Measurements from ENCODE around the gene EPHX1.
"Not testable (repeated sequence)": the region's sequence is repeated elsewhere in the genome, so short reads cannot be mapped to it uniquely, and the experiment has no call there.

EPHX1 gene

GRCh38 chr1:225794954-225795353 lies 15.0 kb upstream of the EPHX1 start:
- no peaks in the 10 kb centered on the region for H4K20me1 ChIP-seq (ENCODE audit: insufficient read depth, low read length)
- H3K9me3 ChIP-seq (ENCODE audit: insufficient read depth, low read length) = peaks cover 20% of the 10 kb centered on the region
- H3K27ac ChIP-seq (ENCODE audit: low read length) = no peak overlapping the region

GRCh38 chr1:225796097-225796496 lies 13.8 kb upstream of the EPHX1 start:
- H3K27me3 ChIP-seq (ENCODE audit: low read depth, low read length); H3K27ac ChIP-seq (ENCODE audit: low read length); H3K4me3 ChIP-seq (ENCODE audit: low read length); H3K79me2 ChIP-seq (ENCODE audit: low read length); H3K9ac ChIP-seq (ENCODE audit: low read length); H3K4me2 ChIP-seq (ENCODE audit: low read length); H3K4me1 ChIP-seq (ENCODE audit: low read length); H4K20me1 ChIP-seq (ENCODE audit: insufficient read depth, low read length); H2AFZ ChIP-seq (ENCODE audit: low read depth, low read length): not testable (repeated sequence)
- peaks cover 36% of the 10 kb centered on the region for H3K36me3 ChIP-seq (replicated peaks; ENCODE audit: low read depth, low read length)
- H3K9me3 ChIP-seq (ENCODE audit: insufficient read depth, low read length) = peaks cover 15% of the 10 kb centered on the region

More at GRCh38 chr1:225794954-225795353, 15.0 kb upstream of the EPHX1 start:
- Histone ChIP-seq H3K4me2 (ENCODE audit: low read length) (no peak overlapping the region), H3K36me3 (replicated peaks; ENCODE audit: low read depth, low read length) (peaks cover 45% of the 10 kb centered on the region), H2AFZ (ENCODE audit: low read depth, low read length) (no peak overlapping the region), H3K4me3 (ENCODE audit: low read length) (no peak overlapping the region), H3K4me1 (ENCODE audit: low read length) (no peaks in the 10 kb centered on the region), H3K79me2 (ENCODE audit: low read length) (peaks cover 4% of the 10 kb centered on the region; the same call in 1 of the 2 replicates), H3K9ac (ENCODE audit: low read length) (no peak overlapping the region), H3K27me3 (ENCODE audit: low read depth, low read length) (no peaks in the 10 kb centered on the region)
- no peak for TF ChIP-seq CTCF (IDR thresholded peaks at IDR 0.05; ENCODE audit: low read depth, low read length)
- TF ChIP-seq EZH2phosphoT487 (IDR thresholded peaks at IDR 0.05; ENCODE audit: low read depth) = no peak

- H3K4me2 ChIP-seq (ENCODE audit: low read length); H4K20me1 ChIP-seq (ENCODE audit: insufficient read depth, low read length); H3K4me3 ChIP-seq (ENCODE audit: low read length); H3K27ac ChIP-seq (ENCODE audit: low read length); H3K4me1 ChIP-seq (ENCODE audit: low read length); H3K27me3 ChIP-seq (ENCODE audit: low read depth, low read length); H3K79me2 ChIP-seq (ENCODE audit: low read length); H3K9me3 ChIP-seq (ENCODE audit: insufficient read depth, low read length); H2AFZ ChIP-seq (ENCODE audit: low read depth, low read length); H3K36me3 ChIP-seq (replicated peaks; ENCODE audit: low read depth, low read length); H3K9ac ChIP-seq (ENCODE audit: low read length): not testable (repeated sequence)
Measured at GRCh38 chr1:225801146-225801545, 8.8 kb upstream of the EPHX1 start.

GRCh38 chr1:225806249-225806648 lies 3.7 kb upstream of the EPHX1 start:
- H3K36me3 ChIP-seq (replicated peaks; ENCODE audit: low read depth, low read length) = no peaks in the 10 kb centered on the region

GRCh38 chr1:225806736-225807135 lies 3.2 kb upstream of the EPHX1 start:
- H3K36me3 ChIP-seq (replicated peaks; ENCODE audit: low read depth, low read length); H4K20me1 ChIP-seq (ENCODE audit: insufficient read depth, low read length); H3K9me3 ChIP-seq (ENCODE audit: insufficient read depth, low read length); H3K27ac ChIP-seq (ENCODE audit: low read length); H3K4me3 ChIP-seq (ENCODE audit: low read length); H3K9ac ChIP-seq (ENCODE audit: low read length); H3K79me2 ChIP-seq (ENCODE audit: low read length); H2AFZ ChIP-seq (ENCODE audit: low read depth, low read length); H3K27me3 ChIP-seq (ENCODE audit: low read depth, low read length); H3K4me2 ChIP-seq (ENCODE audit: low read length); H3K4me1 ChIP-seq (ENCODE audit: low read length): not testable (repeated sequence)

More at GRCh38 chr1:225806249-225806648, 3.7 kb upstream of the EPHX1 start:
- Histone ChIP-seq H2AFZ (ENCODE audit: low read depth, low read length) (no peak overlapping the region), H3K79me2 (ENCODE audit: low read length) (no peaks in the 10 kb centered on the region), H3K4me1 (ENCODE audit: low read length) (peaks cover 7% of the 10 kb centered on the region), H4K20me1 (ENCODE audit: insufficient read depth, low read length) (no peaks in the 10 kb centered on the region), H3K4me2 (ENCODE audit: low read length) (no peak overlapping the region), H3K4me3 (ENCODE audit: low read length) (no peak overlapping the region), H3K27me3 (ENCODE audit: low read depth, low read length) (no peaks in the 10 kb centered on the region), H3K27ac (ENCODE audit: low read length) (no peak overlapping the region), H3K9me3 (ENCODE audit: insufficient read depth, low read length) (no peaks in the 10 kb centered on the region), H3K9ac (ENCODE audit: low read length) (no peak overlapping the region)
- TF ChIP-seq CTCF (IDR thresholded peaks at IDR 0.05; ENCODE audit: low read depth, low read length) (no peak), EZH2phosphoT487 (IDR thresholded peaks at IDR 0.05; ENCODE audit: low read depth) (no peak)

Data from OCI-LY3 (cell line).